Psoas muscle (tissue), 8 donors: Measurements from ENCODE around the gene HTR3B. TPM values are rescaled to one million over a fixed set of nuclear protein-coding genes. Genes with fewer than 3 reads are reported as not detected.
"Not testable (repeated sequence)": the region's sequence is repeated elsewhere in the genome, so short reads cannot be mapped to it uniquely, and the experiment has no call there.

Experiments used
- ATAC-seq, 4 donors: fragments of 200-7000 bp; cut with Tn5 transposase; one replicate each; pipeline ENCODE4 v1.9.1; 2020; ENCODE audit warnings: moderate library complexity in 3 of 4, mild to moderate bottlenecking in 2 of 4
- DNase-seq, 2 donors: peaks; one replicate each; pipeline ENCODE4 v3.0.0-alpha.2; 2020
- H3K27ac ChIP-seq: fragments of 200-600 bp; one replicate; pipeline ENCODE4 v1.8.0; 2022
- H3K27me3 ChIP-seq, 3 donors: fragments of 200-600 bp in 1 of 3; one replicate each; pipeline versions ENCODE4 v1.6.1 to v1.8.0; 2013 to 2022; ENCODE audit warnings: low read length in 2 of 3, mild to moderate bottlenecking in 2 of 3, moderate library complexity in 1 of 3; ENCODE audit not compliant: insufficient read depth in 3 of 3
- H3K36me3 ChIP-seq, 2 donors: fragments of 200-600 bp in 1 of 2; one replicate each; pipeline versions ENCODE4 v1.6.1 to v1.8.0; 2013 to 2022; ENCODE audit warnings: low read depth in 1 of 2, mild to moderate bottlenecking in 1 of 2, moderate library complexity in 1 of 2; ENCODE audit not compliant: insufficient read depth in 1 of 2
- H3K4me1 ChIP-seq: fragments of 200-600 bp; one replicate; pipeline ENCODE4 v1.8.0; 2022
- H3K4me3 ChIP-seq: fragments of 200-600 bp; one replicate; pipeline ENCODE4 v1.8.0; 2022; ENCODE audit warnings: mild to moderate bottlenecking
- H3K9me3 ChIP-seq: fragments of 200-600 bp; one replicate; pipeline ENCODE4 v1.8.0; 2022
- WGBS, 3 donors: extraction: QIAGEN DNeasy Blood & Tissue Kit; methylation state at CpG; one replicate each; pipeline versions ENCODE4 v1.1.6 to v1.1.7; 2013; 5-methylcytosine and 5-hydroxymethylcytosine counted together
- intact Hi-C, 2 donors: fragments of 100-400 bp; cut with DNase I; formaldehyde crosslinking; loops; one replicate each; pipeline versions ENCODE4 v1.11.0 to v1.14.2; 2022
- polyA plus RNA-seq, 3 donors: library from polyadenylated mRNA; stranded (reverse); fragments of 200-250 nt; gene quantifications; one replicate each; pipeline ENCODE4 v1.2.3, GENCODE V29; 2013
- total RNA-seq, 4 donors: library from RNA; stranded (reverse); fragmentation: NEBNext Ultra II Directional in 2 of 4; extraction: Animal tissue kit (Norgen Biotek cat#: 25700) in 2 of 4; gene quantifications; one replicate each; pipeline versions ENCODE4 v1.2.1 to v1.2.4, GENCODE V29; 2021 to 2023
- TF ChIP-seq, protein P1 (sequence below): fragments of 200-600 bp; IDR thresholded peaks from one replicate; pipeline ENCODE4 v1.8.0; 2022; ENCODE audit warnings: antibody characterized with exemption
- donor health status: healthy with polysubstance abuse.
- donor health status: DM: no; HTN: no; CAD: no; lungs with moderate emphysema.
- donor health status: Bipolar disorder and iron deficiency.
- donor health status: healthy.
- donor health status: DM: yes; HTN: yes; CAD: no.
- donor health status: DM: no; HTN: no; CAD: no.
- donor health status: DM: no; HTN: no; CAD: no.
- donor health status: DM: yes; HTN: yes; CAD: no.

HTR3B gene
- total and polyA plus RNA-seq, 7 donors, result 0.01 TPM; not detected in 6

- intact Hi-C loops, result no loop called here
- Histone ChIP-seq H3K4me3 (no peak overlapping the region), H3K4me1 (no peaks in the 10 kb centered on the region), H3K27ac (no peak overlapping the region), H3K9me3 (no peaks in the 10 kb centered on the region), H3K27me3 (no peaks in the 10 kb centered on the region), H3K36me3 (no peaks in the 10 kb centered on the region)
- ATAC-seq (no peak), DNase-seq (no peak)
- 72 to 86% (median 73%) methylated on average over 2 of the region's 2 CpGs for WGBS, 3 donors
- TF ChIP-seq, protein P1, sequence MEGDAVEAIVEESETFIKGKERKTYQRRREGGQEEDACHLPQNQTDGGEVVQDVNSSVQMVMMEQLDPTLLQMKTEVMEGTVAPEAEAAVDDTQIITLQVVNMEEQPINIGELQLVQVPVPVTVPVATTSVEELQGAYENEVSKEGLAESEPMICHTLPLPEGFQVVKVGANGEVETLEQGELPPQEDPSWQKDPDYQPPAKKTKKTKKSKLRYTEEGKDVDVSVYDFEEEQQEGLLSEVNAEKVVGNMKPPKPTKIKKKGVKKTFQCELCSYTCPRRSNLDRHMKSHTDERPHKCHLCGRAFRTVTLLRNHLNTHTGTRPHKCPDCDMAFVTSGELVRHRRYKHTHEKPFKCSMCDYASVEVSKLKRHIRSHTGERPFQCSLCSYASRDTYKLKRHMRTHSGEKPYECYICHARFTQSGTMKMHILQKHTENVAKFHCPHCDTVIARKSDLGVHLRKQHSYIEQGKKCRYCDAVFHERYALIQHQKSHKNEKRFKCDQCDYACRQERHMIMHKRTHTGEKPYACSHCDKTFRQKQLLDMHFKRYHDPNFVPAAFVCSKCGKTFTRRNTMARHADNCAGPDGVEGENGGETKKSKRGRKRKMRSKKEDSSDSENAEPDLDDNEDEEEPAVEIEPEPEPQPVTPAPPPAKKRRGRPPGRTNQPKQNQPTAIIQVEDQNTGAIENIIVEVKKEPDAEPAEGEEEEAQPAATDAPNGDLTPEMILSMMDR, result no peak
Measured at GRCh38 chr11:113923572-113923971, 19.0 kb downstream of the HTR3B start.

GRCh38 chr11:113926273-113927197, 21.9 kb downstream of the HTR3B start:
- DNase-seq (no peak), ATAC-seq (no peak)
- Histone ChIP-seq H3K27me3 (no peaks in the 10 kb centered on the region), H3K36me3 (no peaks in the 10 kb centered on the region), H3K4me3 (no peak overlapping the region), H3K4me1 (no peaks in the 10 kb centered on the region), H3K9me3 (no peaks in the 10 kb centered on the region), H3K27ac (no peak overlapping the region)
- WGBS, 3 donors, result 56 to 70% (median 62%) methylated on average over 12 of the region's 12 CpGs
- intact Hi-C loops, result no loop called here
- TF ChIP-seq, protein P1, result no peak

DNA sequence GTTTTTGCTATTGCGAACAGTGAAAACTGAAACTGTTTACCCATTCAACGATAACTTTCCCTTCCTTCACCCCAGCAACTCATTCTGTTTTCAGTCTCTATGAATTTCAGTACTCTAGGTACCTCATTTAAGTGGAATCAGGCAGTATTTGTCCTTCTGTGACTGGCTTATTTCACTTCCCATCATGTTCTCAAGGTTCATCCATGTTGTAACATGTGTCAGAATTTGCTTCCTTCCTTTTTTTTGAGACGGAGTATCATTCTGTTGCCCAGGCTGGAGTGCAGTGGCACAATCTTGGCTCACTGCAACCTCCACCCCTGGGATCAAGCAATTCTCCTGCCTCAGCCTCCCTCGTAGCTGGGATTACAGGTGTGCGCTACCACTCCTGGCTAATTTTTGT, 23.7 kb downstream of the HTR3B start:
- 68 to 92% (median 90%) methylated on average over 5 of the region's 5 CpGs for WGBS, 3 donors
- no peak for DNase-seq
- ATAC-seq, result no peak
- H3K9me3 ChIP-seq, result no peaks in the 10 kb centered on the region
- H3K27me3 ChIP-seq, result no peaks in the 10 kb centered on the region
- intact Hi-C loops, result no loop called here
- H3K27ac ChIP-seq, result no peak overlapping the region
- H3K36me3 ChIP-seq, result no peaks in the 10 kb centered on the region
- TF ChIP-seq, protein P1, result no peak
- H3K4me1 ChIP-seq, result no peaks in the 10 kb centered on the region
- no peak overlapping the region for H3K4me3 ChIP-seq

DNA sequence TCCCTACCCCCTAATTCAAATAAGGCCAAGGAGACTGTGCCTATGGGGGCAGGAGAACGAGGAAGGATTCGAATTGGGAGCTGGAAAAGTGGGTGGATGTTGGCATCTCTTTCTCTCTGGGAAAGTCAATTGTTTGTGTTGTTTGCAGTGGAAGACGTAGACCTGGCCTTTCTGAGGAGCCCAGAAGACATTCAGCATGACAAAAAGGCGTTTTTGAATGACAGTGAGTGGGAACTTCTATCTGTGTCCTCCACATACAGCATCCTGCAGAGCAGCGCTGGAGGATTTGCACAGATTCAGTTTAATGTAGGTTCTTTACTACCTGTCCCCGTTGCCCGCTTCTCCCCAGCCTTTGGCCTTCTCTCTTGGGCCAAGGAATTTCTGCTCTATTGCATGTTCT, 28.2 kb downstream of the HTR3B start:
- intact Hi-C loops, result no loop called here

GRCh38 chr11:113934193-113934592, 29.6 kb downstream of the HTR3B start:
- H3K27me3 ChIP-seq, ATAC-seq, H3K36me3 ChIP-seq, DNase-seq, H3K4me1 ChIP-seq, intact Hi-C loops, H3K27ac ChIP-seq, H3K9me3 ChIP-seq, H3K4me3 ChIP-seq: not testable (repeated sequence)
- 90 to 93% (median 92%) methylated on average over 3 of the region's 3 CpGs for WGBS, 3 donors

More for the DNA sequence above, 28.2 kb downstream of the HTR3B start:
- Histone ChIP-seq H3K4me3 (no peak overlapping the region), H3K9me3 (no peaks in the 10 kb centered on the region), H3K36me3 (no peaks in the 10 kb centered on the region), H3K27me3 (peaks cover 0 to 7% (median 0%) of the 10 kb centered on the region in 3 donors), H3K27ac (no peak overlapping the region), H3K4me1 (no peaks in the 10 kb centered on the region)
- no peak for DNase-seq
- TF ChIP-seq, protein P1, result no peak
- ATAC-seq, result no peak
- WGBS, 3 donors, result 69 to 73% (median 69%) methylated on average over 7 of the region's 7 CpGs
